HT1080 (cell line): ENCODE measurements around the gene TSPEAR. TPM values are rescaled to one million over a fixed set of nuclear protein-coding genes. Genes with fewer than 3 reads are reported as not detected.

Source experiments
- DNase-seq: peaks from one replicate; pipeline ENCODE4 v3.0.0-alpha.2; 2015; ENCODE audit warnings: low read depth
- total RNA-seq: library from RNA; depleted of rRNA; stranded (reverse); fragments of >200 nt; shearing (Covaris generic); gene quantifications from 2 replicates; pipeline ENCODE4 v1.2.3, GENCODE V29; 2014

Gene TSPEAR
- total RNA-seq, 1 experiment from 2014 or later: not detected

GRCh38 chr21:44533121-44533890 lies 178.1 kb downstream of the TSPEAR start:
- DNase-seq: no peak

- no peak for DNase-seq
Measured at GRCh38 chr21:44532712-44533111, 178.7 kb downstream of the TSPEAR start.

- DNase-seq: no peak
Measured at GRCh38 chr21:44531606-44532564, 179.5 kb downstream of the TSPEAR start.

- no peak for DNase-seq
Measured at GRCh38 chr21:44530903-44531605, 180.3 kb downstream of the TSPEAR start.

- no peak for DNase-seq
Measured at GRCh38 chr21:44530221-44530902, 181.0 kb downstream of the TSPEAR start.

GRCh38 chr21:44529503-44530125 lies 181.8 kb downstream of the TSPEAR start:
- DNase-seq: no peak

- no peak for DNase-seq
Measured at GRCh38 chr21:44529011-44529421, 182.4 kb downstream of the TSPEAR start.

GRCh38 chr21:44528634-44528995 lies 182.8 kb downstream of the TSPEAR start:
- DNase-seq: no peak

- DNase-seq: no peak
Measured at GRCh38 chr21:44527983-44528633, 183.3 kb downstream of the TSPEAR start.

GRCh38 chr21:44527156-44527982 lies 184.0 kb downstream of the TSPEAR start:
- no peak for DNase-seq

- DNase-seq: no peak
Measured at GRCh38 chr21:44526096-44526997, 185.0 kb downstream of the TSPEAR start.

- DNase-seq: no peak
Measured at GRCh38 chr21:44525391-44526095, 185.8 kb downstream of the TSPEAR start.

- DNase-seq: no peak
Measured at GRCh38 chr21:44524414-44525371, 186.7 kb downstream of the TSPEAR start.

- DNase-seq: no peak
Measured at GRCh38 chr21:44523567-44524413, 187.6 kb downstream of the TSPEAR start.

- no peak for DNase-seq
Measured at GRCh38 chr21:44522753-44523204, 188.6 kb downstream of the TSPEAR start.
